ENCODE data around the gene MSMB. TPM values are rescaled to one million over a fixed set of nuclear protein-coding genes. Genes with fewer than 3 reads are reported as not detected.

The MSMB gene
- total RNA-seq, 2 donors from 2014 or later = not detected

GRCh38 chr10:46019569-46020343 lies 26.3 kb downstream of the MSMB start:
- peaks cover 3% of the 10 kb centered on the region for H3K36me3 Mint-ChIP-seq
- H3K4me3 Mint-ChIP-seq = peak overlapping the region; percentile 73
- DNase-seq (ENCODE audit: low spot score) (no peak), ATAC-seq (no peak)
- H3K9me3 Mint-ChIP-seq = no peaks in the 10 kb centered on the region
- H3K27me3 Mint-ChIP-seq = no peaks in the 10 kb centered on the region
- H3K4me1 Mint-ChIP-seq (ENCODE audit: low read depth in 2 of 2) = peaks cover 60 to 63% of the 10 kb centered on the region in 2 donors
- H3K27ac Mint-ChIP-seq = peak overlapping the region; percentile 50 to 64

- Mint-ChIP-seq H3K27me3 (no peaks in the 10 kb centered on the region), H3K4me1 (ENCODE audit: low read depth in 2 of 2) (peaks cover 57 to 60% of the 10 kb centered on the region in 2 donors), H3K9me3 (no peaks in the 10 kb centered on the region), H3K27ac (peak overlapping the region; percentile 50 to 64), H3K4me3 (peak overlapping the region; percentile 73), H3K36me3 (peaks cover 9% of the 10 kb centered on the region)
- ATAC-seq (no peak), DNase-seq (ENCODE audit: low spot score) (no peak)
These were observed 26.9 kb downstream of the MSMB start for GRCh38 chr10:46019177-46019528.

- no peaks in the 10 kb centered on the region for H3K9me3 Mint-ChIP-seq
- no peak for ATAC-seq
- peaks cover 54 to 55% of the 10 kb centered on the region in 2 donors for H3K4me1 Mint-ChIP-seq (ENCODE audit: low read depth in 2 of 2)
- H3K27ac Mint-ChIP-seq = peak overlapping the region; percentile 64 to 71
- DNase-seq (ENCODE audit: low spot score) = no peak
- no peak overlapping the region for H3K4me3 Mint-ChIP-seq
- H3K27me3 Mint-ChIP-seq = no peaks in the 10 kb centered on the region
- H3K36me3 Mint-ChIP-seq = peaks cover 9% of the 10 kb centered on the region
These were observed 27.5 kb downstream of the MSMB start for GRCh38 chr10:46018453-46019176.

- H3K4me1 Mint-ChIP-seq (ENCODE audit: low read depth in 2 of 2) = peaks cover 50 to 52% of the 10 kb centered on the region in 2 donors
These were observed 28.3 kb downstream of the MSMB start for GRCh38 chr10:46017733-46018132.

GRCh38 chr10:46016811-46017210 lies 29.3 kb downstream of the MSMB start:
- H3K27ac Mint-ChIP-seq = peak overlapping the region; percentile 12 to 44
- no peaks in the 10 kb centered on the region for H3K9me3 Mint-ChIP-seq
- ATAC-seq = no peak
- no peak for DNase-seq (ENCODE audit: low spot score)
- no peak overlapping the region for H3K4me3 Mint-ChIP-seq
- H3K27me3 Mint-ChIP-seq = no peaks in the 10 kb centered on the region
- peaks cover 9% of the 10 kb centered on the region for H3K36me3 Mint-ChIP-seq
- H3K4me1 Mint-ChIP-seq (ENCODE audit: low read depth in 2 of 2) = peaks cover 43 to 44% of the 10 kb centered on the region in 2 donors

More at GRCh38 chr10:46017733-46018132, 28.3 kb downstream of the MSMB start:
- H3K4me3 Mint-ChIP-seq = no peak overlapping the region
- ATAC-seq = no peak
- H3K27ac Mint-ChIP-seq = peak overlapping the region in 1 of 2 donors; percentile 71
- no peaks in the 10 kb centered on the region for H3K27me3 Mint-ChIP-seq
- H3K36me3 Mint-ChIP-seq = peaks cover 9% of the 10 kb centered on the region
- DNase-seq (ENCODE audit: low spot score) = no peak
- H3K9me3 Mint-ChIP-seq = no peaks in the 10 kb centered on the region

GRCh38 chr10:46016190-46016589 lies 29.9 kb downstream of the MSMB start:
- Mint-ChIP-seq H3K36me3 (peaks cover 9% of the 10 kb centered on the region), H3K9me3 (no peaks in the 10 kb centered on the region), H3K4me3 (no peak overlapping the region), H3K4me1 (ENCODE audit: low read depth in 2 of 2) (peaks cover 41 to 42% of the 10 kb centered on the region in 2 donors), H3K27me3 (no peaks in the 10 kb centered on the region), H3K27ac (peak overlapping the region in 1 of 2 donors; percentile 44)
- ATAC-seq (no peak), DNase-seq (ENCODE audit: low spot score) (no peak)

GRCh38 chr10:46014683-46015405 lies 31.2 kb downstream of the MSMB start:
- ATAC-seq (no peak), DNase-seq (ENCODE audit: low spot score) (no peak)
- peaks cover 29 to 32% of the 10 kb centered on the region in 2 donors for H3K4me1 Mint-ChIP-seq (ENCODE audit: low read depth in 2 of 2)
- H3K36me3 Mint-ChIP-seq = peaks cover 17% of the 10 kb centered on the region
- H3K4me3 Mint-ChIP-seq = no peak overlapping the region
- H3K27me3 Mint-ChIP-seq = no peaks in the 10 kb centered on the region
- no peak overlapping the region for H3K27ac Mint-ChIP-seq
- no peaks in the 10 kb centered on the region for H3K9me3 Mint-ChIP-seq

GRCh38 chr10:46014206-46014605 lies 31.9 kb downstream of the MSMB start:
- no peaks in the 10 kb centered on the region for H3K27me3 Mint-ChIP-seq
- H3K9me3 Mint-ChIP-seq = no peaks in the 10 kb centered on the region
- H3K36me3 Mint-ChIP-seq = peaks cover 17% of the 10 kb centered on the region
- no peak overlapping the region for H3K27ac Mint-ChIP-seq
- H3K4me1 Mint-ChIP-seq (ENCODE audit: low read depth in 2 of 2) = peaks cover 22 to 26% of the 10 kb centered on the region in 2 donors
- DNase-seq (ENCODE audit: low spot score) = no peak
- no peak for ATAC-seq
- H3K4me3 Mint-ChIP-seq = no peak overlapping the region

- Mint-ChIP-seq H3K27ac (no peak overlapping the region), H3K36me3 (peaks cover 26% of the 10 kb centered on the region), H3K27me3 (no peaks in the 10 kb centered on the region), H3K9me3 (no peaks in the 10 kb centered on the region), H3K4me1 (ENCODE audit: low read depth in 2 of 2) (peaks cover 9 to 18% of the 10 kb centered on the region in 2 donors), H3K4me3 (no peak overlapping the region)
- no peak for ATAC-seq
- no peak for DNase-seq (ENCODE audit: low spot score)
These were observed 33.3 kb downstream of the MSMB start for GRCh38 chr10:46012746-46013145.

- Mint-ChIP-seq H3K4me1 (ENCODE audit: low read depth in 2 of 2) (peaks cover 0 to 5% of the 10 kb centered on the region in 2 donors), H3K4me3 (no peak overlapping the region), H3K27me3 (no peaks in the 10 kb centered on the region), H3K36me3 (peaks cover 33% of the 10 kb centered on the region), H3K9me3 (no peaks in the 10 kb centered on the region), H3K27ac (no peak overlapping the region)
- no peak for ATAC-seq
- no peak for DNase-seq (ENCODE audit: low spot score)
These were observed 39.9 kb downstream of the MSMB start for GRCh38 chr10:46006219-46006618.

- H3K27ac Mint-ChIP-seq = no peak overlapping the region
- no peak for ATAC-seq
- DNase-seq (ENCODE audit: low spot score) = no peak
- peaks cover 0 to 5% of the 10 kb centered on the region in 2 donors for H3K4me1 Mint-ChIP-seq (ENCODE audit: low read depth in 2 of 2)
- H3K4me3 Mint-ChIP-seq = no peak overlapping the region
- no peaks in the 10 kb centered on the region for H3K9me3 Mint-ChIP-seq
- peaks cover 27% of the 10 kb centered on the region for H3K36me3 Mint-ChIP-seq
- H3K27me3 Mint-ChIP-seq = no peaks in the 10 kb centered on the region
These were observed 40.7 kb downstream of the MSMB start for GRCh38 chr10:46005383-46005782.

GRCh38 chr10:46004963-46005362 lies 41.1 kb downstream of the MSMB start:
- Mint-ChIP-seq H3K36me3 (peaks cover 29% of the 10 kb centered on the region), H3K27ac (no peak overlapping the region), H3K4me1 (ENCODE audit: low read depth in 2 of 2) (peaks cover 0 to 5% of the 10 kb centered on the region in 2 donors), H3K27me3 (no peaks in the 10 kb centered on the region), H3K9me3 (no peaks in the 10 kb centered on the region), H3K4me3 (no peak overlapping the region)
- DNase-seq (ENCODE audit: low spot score) = no peak
- ATAC-seq = no peak

GRCh38 chr10:46002916-46003693 lies 43.0 kb downstream of the MSMB start:
- no peaks in the 10 kb centered on the region for H3K9me3 Mint-ChIP-seq
- ATAC-seq (no peak), DNase-seq (ENCODE audit: low spot score) (no peak)
- no peak overlapping the region for H3K4me3 Mint-ChIP-seq
- no peak overlapping the region for H3K27ac Mint-ChIP-seq
- H3K27me3 Mint-ChIP-seq = no peaks in the 10 kb centered on the region
- H3K36me3 Mint-ChIP-seq = peaks cover 31% of the 10 kb centered on the region
- peaks cover 0 to 7% of the 10 kb centered on the region in 2 donors for H3K4me1 Mint-ChIP-seq (ENCODE audit: low read depth in 2 of 2)

Measured in natural killer cell treated with Interleukin-12 subunit alpha and Interleukin-12 subunit beta and Interleukin-15 and Interleukin-18, amount 100 ng/mL, for 72 hours (primary cell).